Measurements from ENCODE around the gene DBN1. TPM values are rescaled to one million over a fixed set of nuclear protein-coding genes. Genes with fewer than 3 reads are reported as not detected.
A peak's percentile ranks its signal among the peaks of the same experiment; 100 is the strongest.

DBN1 gene
- total and polyA plus RNA-seq, 2 donors (not counting 1 experiment from before 2014, with no cell fraction given), result 96.4 to 138 TPM

DNA sequence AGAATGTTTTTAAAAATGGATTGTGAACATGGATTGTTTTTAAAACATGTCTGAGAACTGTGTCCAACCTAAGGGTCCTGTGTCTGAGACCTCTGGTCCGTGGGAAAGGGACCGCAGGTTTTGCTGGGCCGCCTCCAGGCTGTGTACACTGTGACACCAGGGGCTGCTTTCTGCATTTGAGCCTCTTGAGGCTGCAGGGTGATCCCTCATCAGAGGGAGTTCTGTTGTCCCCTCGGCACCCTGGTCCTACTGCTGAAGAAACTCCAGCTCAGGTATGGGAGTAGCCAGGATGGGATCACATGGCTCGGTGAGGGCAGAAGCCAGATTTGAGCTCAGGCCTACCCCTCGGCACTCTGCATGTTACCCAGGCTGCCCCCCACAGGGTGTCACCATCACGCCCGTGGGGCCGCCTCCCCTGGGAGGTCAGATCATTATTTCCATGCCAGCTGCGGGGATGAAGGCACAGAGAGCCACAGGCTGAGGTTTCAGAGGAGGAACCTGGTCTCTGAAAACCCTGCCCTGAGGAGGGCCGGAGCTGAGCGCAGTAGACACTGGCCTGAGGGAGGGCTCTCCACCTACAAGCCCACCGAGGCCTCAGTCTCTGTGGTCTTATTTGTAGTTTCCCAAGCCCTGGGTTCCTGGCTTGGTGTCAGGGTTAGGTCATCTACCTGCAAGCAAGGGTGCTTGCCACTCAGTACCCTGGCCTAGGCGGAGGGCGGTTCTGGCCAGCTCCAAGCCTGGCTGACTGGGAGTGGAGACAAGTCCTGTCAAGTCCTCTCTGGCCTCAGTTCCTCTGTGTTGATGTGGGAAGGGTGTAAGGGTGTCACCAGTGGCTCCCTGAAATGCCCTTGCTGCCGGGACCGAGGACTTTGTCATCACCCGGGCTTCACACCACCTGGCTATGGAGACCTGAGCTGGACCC lies 24.0 kb downstream of the DBN1 start:
- no peaks in the 10 kb centered on the region for H3K79me2 ChIP-seq (ENCODE audit: control insufficient read depth, insufficient read depth, low read length)
- H3K36me3 ChIP-seq (ENCODE audit: control insufficient read depth, insufficient read depth, low read length), result no peaks in the 10 kb centered on the region
- no peak overlapping the region for H3K27ac ChIP-seq (ENCODE audit: insufficient read depth, low read length)
- no peak for DNase-seq (ENCODE audit: low read depth in 2 of 2)
- H2AFZ ChIP-seq (ENCODE audit: low read length), result no peak overlapping the region
- H3K27me3 ChIP-seq (ENCODE audit: control insufficient read depth, insufficient read depth, low read length), result no peaks in the 10 kb centered on the region
- H4K20me1 ChIP-seq (ENCODE audit: control insufficient read depth, extremely low read depth, insufficient read depth, low read length), result no peaks in the 10 kb centered on the region
- H3K4me1 ChIP-seq (ENCODE audit: control insufficient read depth, extremely low read depth, insufficient read depth, low read length), result peaks cover 15% of the 10 kb centered on the region
- TF ChIP-seq, protein P1, sequence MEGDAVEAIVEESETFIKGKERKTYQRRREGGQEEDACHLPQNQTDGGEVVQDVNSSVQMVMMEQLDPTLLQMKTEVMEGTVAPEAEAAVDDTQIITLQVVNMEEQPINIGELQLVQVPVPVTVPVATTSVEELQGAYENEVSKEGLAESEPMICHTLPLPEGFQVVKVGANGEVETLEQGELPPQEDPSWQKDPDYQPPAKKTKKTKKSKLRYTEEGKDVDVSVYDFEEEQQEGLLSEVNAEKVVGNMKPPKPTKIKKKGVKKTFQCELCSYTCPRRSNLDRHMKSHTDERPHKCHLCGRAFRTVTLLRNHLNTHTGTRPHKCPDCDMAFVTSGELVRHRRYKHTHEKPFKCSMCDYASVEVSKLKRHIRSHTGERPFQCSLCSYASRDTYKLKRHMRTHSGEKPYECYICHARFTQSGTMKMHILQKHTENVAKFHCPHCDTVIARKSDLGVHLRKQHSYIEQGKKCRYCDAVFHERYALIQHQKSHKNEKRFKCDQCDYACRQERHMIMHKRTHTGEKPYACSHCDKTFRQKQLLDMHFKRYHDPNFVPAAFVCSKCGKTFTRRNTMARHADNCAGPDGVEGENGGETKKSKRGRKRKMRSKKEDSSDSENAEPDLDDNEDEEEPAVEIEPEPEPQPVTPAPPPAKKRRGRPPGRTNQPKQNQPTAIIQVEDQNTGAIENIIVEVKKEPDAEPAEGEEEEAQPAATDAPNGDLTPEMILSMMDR (conservative IDR thresholded peaks at IDR 0.05 in 1 of 2, IDR thresholded peaks at IDR 0.05 in 1 of 2; ENCODE audit: low read depth in 1 of 2, low read length in 2 of 2), result no peak
- no peak for TF ChIP-seq EZH2 (IDR thresholded peaks at IDR 0.05; ENCODE audit: low read length, missing control alignments)
- H3K4me2 ChIP-seq (ENCODE audit: extremely low read depth, insufficient read depth, low read length), result no peak overlapping the region
- no peak overlapping the region for H3K9ac ChIP-seq (ENCODE audit: insufficient read depth, low read length)
- no peaks in the 10 kb centered on the region for H3K9me3 ChIP-seq (ENCODE audit: control insufficient read depth, insufficient read depth, low read depth, low read length)
- no peak overlapping the region for H3K4me3 ChIP-seq (replicated peaks in 1 of 4; ENCODE audit: control extremely low read depth in 1 of 4, insufficient read depth in 1 of 4, low read depth in 3 of 4, low read length in 4 of 4)

DNA sequence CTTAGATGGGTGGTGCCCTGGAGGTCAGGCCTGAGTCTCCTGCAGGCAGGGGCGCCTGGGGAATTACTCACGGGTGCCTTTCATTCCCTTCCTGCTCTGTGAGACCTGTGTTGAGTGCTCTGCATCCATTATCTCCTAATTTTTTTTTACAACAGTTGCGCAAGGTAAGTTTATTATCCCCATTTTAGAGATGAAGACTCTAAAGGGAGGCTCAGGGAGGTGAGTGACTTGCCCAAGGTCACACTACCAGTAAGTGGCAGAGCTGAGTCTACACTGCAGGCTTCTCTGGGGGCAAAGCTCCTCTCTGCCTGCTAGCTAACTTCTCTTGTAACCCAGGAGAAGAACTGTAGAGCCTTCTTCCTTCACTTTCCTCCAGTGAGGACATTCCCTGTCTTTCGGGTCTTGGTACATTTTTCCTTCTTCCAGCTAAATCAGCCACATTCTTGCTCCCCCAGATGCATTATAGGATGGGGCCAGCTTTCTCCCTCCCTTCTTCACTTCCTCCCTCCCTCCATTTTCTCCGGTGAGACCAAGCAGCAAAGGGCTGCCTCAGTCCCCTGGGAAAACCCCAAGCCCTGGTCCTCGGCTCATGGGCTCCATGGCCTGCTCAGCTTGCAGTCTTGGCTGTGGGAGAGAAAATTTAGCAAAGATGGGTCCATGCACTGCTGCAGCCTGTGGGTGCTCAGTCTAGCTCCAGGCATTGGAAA lies 25.0 kb downstream of the DBN1 start:
- no peak for TF ChIP-seq EZH2 (IDR thresholded peaks at IDR 0.05; ENCODE audit: low read length, missing control alignments)
- TF ChIP-seq, protein P1 (conservative IDR thresholded peaks at IDR 0.05 in 1 of 2, IDR thresholded peaks at IDR 0.05 in 1 of 2; ENCODE audit: low read depth in 1 of 2, low read length in 2 of 2), result no peak
- Histone ChIP-seq H3K4me3 (replicated peaks in 1 of 4; ENCODE audit: control extremely low read depth in 1 of 4, insufficient read depth in 1 of 4, low read depth in 3 of 4, low read length in 4 of 4) (no peak overlapping the region), H2AFZ (ENCODE audit: low read length) (no peak overlapping the region), H3K79me2 (ENCODE audit: control insufficient read depth, insufficient read depth, low read length) (no peaks in the 10 kb centered on the region), H3K9ac (ENCODE audit: insufficient read depth, low read length) (no peak overlapping the region), H3K9me3 (ENCODE audit: control insufficient read depth, insufficient read depth, low read depth, low read length) (no peaks in the 10 kb centered on the region), H4K20me1 (ENCODE audit: control insufficient read depth, extremely low read depth, insufficient read depth, low read length) (no peaks in the 10 kb centered on the region), H3K27ac (ENCODE audit: insufficient read depth, low read length) (no peak overlapping the region), H3K27me3 (ENCODE audit: control insufficient read depth, insufficient read depth, low read length) (no peaks in the 10 kb centered on the region), H3K36me3 (ENCODE audit: control insufficient read depth, insufficient read depth, low read length) (no peaks in the 10 kb centered on the region), H3K4me1 (ENCODE audit: control insufficient read depth, extremely low read depth, insufficient read depth, low read length) (peaks cover 7% of the 10 kb centered on the region), H3K4me2 (ENCODE audit: extremely low read depth, insufficient read depth, low read length) (no peak overlapping the region)
- DNase-seq (ENCODE audit: low read depth in 2 of 2), result no peak

DNA sequence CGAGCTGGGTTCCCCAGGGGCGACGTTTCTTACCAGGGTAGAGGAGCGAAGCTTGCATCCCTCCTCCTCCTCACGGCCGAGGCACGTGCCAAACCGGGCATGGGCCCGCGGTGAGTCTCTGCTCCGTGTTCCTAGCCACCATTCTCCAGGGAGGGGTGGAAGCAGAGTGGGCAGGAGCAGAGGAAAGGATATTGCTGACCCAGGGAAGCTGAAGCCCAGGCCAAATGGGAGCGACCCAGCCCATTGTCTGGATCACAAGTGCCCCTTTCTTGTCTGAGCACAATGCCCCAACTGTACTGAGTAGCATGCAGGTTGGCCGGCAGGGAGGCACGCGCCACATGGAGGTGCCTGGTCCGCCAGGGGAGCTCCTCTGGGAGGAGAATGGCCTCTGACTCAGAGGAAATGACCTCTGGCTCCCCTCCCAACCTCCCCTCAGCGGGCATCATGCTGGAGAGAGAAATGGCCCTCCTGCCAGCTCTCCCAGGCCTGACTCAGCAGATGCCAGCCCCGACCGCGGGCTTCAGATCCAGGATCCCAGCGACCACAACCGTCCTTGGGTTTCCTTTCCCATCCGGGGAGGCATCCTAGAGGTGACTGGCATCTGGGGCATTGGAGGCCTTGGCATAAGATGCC lies 25.7 kb downstream of the DBN1 start:
- Histone ChIP-seq H3K27me3 (ENCODE audit: control insufficient read depth, insufficient read depth, low read length) (no peaks in the 10 kb centered on the region), H3K4me2 (ENCODE audit: extremely low read depth, insufficient read depth, low read length) (peak overlapping the region; percentile 65), H3K36me3 (ENCODE audit: control insufficient read depth, insufficient read depth, low read length) (no peaks in the 10 kb centered on the region), H3K9me3 (ENCODE audit: control insufficient read depth, insufficient read depth, low read depth, low read length) (no peaks in the 10 kb centered on the region), H3K27ac (ENCODE audit: insufficient read depth, low read length) (no peak overlapping the region), H3K9ac (ENCODE audit: insufficient read depth, low read length) (no peak overlapping the region), H3K4me1 (ENCODE audit: control insufficient read depth, extremely low read depth, insufficient read depth, low read length) (peaks cover 7% of the 10 kb centered on the region), H3K79me2 (ENCODE audit: control insufficient read depth, insufficient read depth, low read length) (no peaks in the 10 kb centered on the region), H4K20me1 (ENCODE audit: control insufficient read depth, extremely low read depth, insufficient read depth, low read length) (no peaks in the 10 kb centered on the region), H3K4me3 (replicated peaks in 1 of 4; ENCODE audit: control extremely low read depth in 1 of 4, insufficient read depth in 1 of 4, low read depth in 3 of 4, low read length in 4 of 4) (peak overlapping the region in 2 of 4 experiments; percentile 28), H2AFZ (ENCODE audit: low read length) (no peak overlapping the region)
- no peak for TF ChIP-seq EZH2 (IDR thresholded peaks at IDR 0.05; ENCODE audit: low read length, missing control alignments)
- TF ChIP-seq, protein P1 (conservative IDR thresholded peaks at IDR 0.05 in 1 of 2, IDR thresholded peaks at IDR 0.05 in 1 of 2; ENCODE audit: low read depth in 1 of 2, low read length in 2 of 2), result no peak
- DNase-seq (ENCODE audit: low read depth in 2 of 2), result peak; percentile 73 to 81

Data from fibroblast of lung (primary cell).